H1 (cell line): ENCODE measurements around the gene ACAA1. TPM values are rescaled to one million over a fixed set of nuclear protein-coding genes. Genes with fewer than 3 reads are reported as not detected.

Experiments used
- CTCF ChIA-PET: fragments of 300-600 bp; sonication (Branson Sonifier 250); formaldehyde crosslinking; loops from one replicate; lab custom pipeline; 2021; ENCODE audit not compliant: partially characterized antibody; lab: Charles Lee
- POLR2A ChIA-PET: fragments of 300-600 bp; sonication (Branson Sonifier 250); formaldehyde crosslinking; loops from one replicate; lab custom pipeline; 2021; ENCODE audit warnings: inconsistent platforms; ENCODE audit not compliant: partially characterized antibody; lab: Charles Lee
- DNase-seq, 2 experiments: peaks; one replicate each; pipeline versions ENCODE4 v3.0.0 to v3.0.0-alpha.2; 2010 to 2022; ENCODE audit warnings: low spot score in 2 of 2, low read depth in 1 of 2, mixed read lengths in 1 of 2
- FAIRE-seq: peaks from 2 replicates; lab custom pipeline; 2011; peaks lifted over from hg19 to GRCh38; lab: Jason Lieb, UNC
- H2AFZ ChIP-seq: 2 replicates; pipeline ENCODE4 v1.8.1; 2012; ENCODE audit warnings: low read length, inconsistent platforms
- H2AK5ac ChIP-seq: 2 replicates; pipeline ENCODE4 v1.6.1; 2013; ENCODE audit warnings: low read depth, low read length
- H2BK120ac ChIP-seq: replicated peaks from 2 replicates; pipeline ENCODE3; 2013; ENCODE audit warnings: low read depth, low read length, inconsistent platforms
- H2BK12ac ChIP-seq: 2 replicates; pipeline ENCODE4 v1.6.1; 2013; ENCODE audit warnings: low read depth, low read length
- H2BK15ac ChIP-seq: 2 replicates; pipeline ENCODE4 v1.6.1; 2013; ENCODE audit warnings: low read length
- H2BK20ac ChIP-seq: 2 replicates; pipeline ENCODE4 v1.6.1; 2013; ENCODE audit warnings: low read length
- H2BK5ac ChIP-seq: 2 replicates; pipeline ENCODE4 v1.6.1; 2013; ENCODE audit warnings: low read depth, low read length
- H3K14ac ChIP-seq: 2 replicates; pipeline ENCODE4 v1.6.1; 2013; ENCODE audit warnings: inconsistent platforms; ENCODE audit not compliant: insufficient read length
- H3K18ac ChIP-seq: 2 replicates; pipeline ENCODE4 v1.6.1; 2013; ENCODE audit warnings: low read length; ENCODE audit errors: extremely low read depth
- H3K23ac ChIP-seq: 2 replicates; pipeline ENCODE4 v1.6.1; 2013; ENCODE audit warnings: inconsistent platforms; ENCODE audit not compliant: insufficient read length
- H3K23me2 ChIP-seq: 2 replicates; pipeline ENCODE4 v1.6.1; 2013; ENCODE audit warnings: low read depth, low read length
- H3K27ac ChIP-seq: 2 replicates; pipeline ENCODE4 v1.6.1; 2011; ENCODE audit warnings: low read depth, low read length, inconsistent platforms
- H3K27me3 ChIP-seq, 4 experiments: replicated peaks in 1 of 4; 1 replicate in 1 of 4; 2 replicates in 3 of 4; pipeline versions ENCODE4 v1.6.1 to v1.8.1; 2011 to 2013; ENCODE audit warnings: low read length in 3 of 4, mild to moderate bottlenecking in 3 of 4, inconsistent platforms in 2 of 4, mixed read lengths in 2 of 4, moderate library complexity in 1 of 4; ENCODE audit not compliant: control insufficient read depth in 3 of 4, insufficient read depth in 3 of 4; ENCODE audit errors: extremely low read depth in 1 of 4
- H3K36me3 ChIP-seq, 4 experiments: 2 replicates each; pipeline versions ENCODE4 v1.6.1 to v1.8.1; 2011 to 2013; ENCODE audit warnings: mild to moderate bottlenecking in 4 of 4, low read length in 3 of 4, moderate library complexity in 2 of 4, control low read depth in 1 of 4, inconsistent platforms in 1 of 4; ENCODE audit not compliant: insufficient read depth in 4 of 4, control insufficient read depth in 2 of 4
- H3K4ac ChIP-seq: replicated peaks from 2 replicates; pipeline ENCODE3; 2013; ENCODE audit warnings: low read length, low read depth, mixed read lengths, inconsistent platforms; ENCODE audit not compliant: insufficient read length
- H3K4me1 ChIP-seq, 4 experiments: replicated peaks in 1 of 4; 1 replicate in 1 of 4; 2 replicates in 3 of 4; pipeline versions ENCODE4 v1.6.1 to v1.8.1; 2011 to 2013; ENCODE audit warnings: low read length in 3 of 4, inconsistent platforms in 2 of 4, mixed read lengths in 1 of 4; ENCODE audit not compliant: insufficient read depth in 4 of 4, control insufficient read depth in 3 of 4
- H3K4me2 ChIP-seq, 2 experiments: 2 replicates each; pipeline versions ENCODE4 v1.6.1 to v1.8.1; 2011 to 2013; ENCODE audit warnings: low read depth in 2 of 2, low read length in 2 of 2, control low read depth in 1 of 2, inconsistent platforms in 1 of 2, mild to moderate bottlenecking in 1 of 2; ENCODE audit not compliant: insufficient read depth in 1 of 2
- H3K4me3 ChIP-seq, 4 experiments: fragments of 200-600, 300-600 bp in 1 of 4; sonication (generic), shearing (Covaris generic), sonication (Bioruptor Twin) in 1 of 4; 2 replicates each; pipeline versions ENCODE4 v1.5.1 to v1.8.1; 2011 to 2016; ENCODE audit warnings: low read length in 4 of 4, low read depth in 3 of 4, control low read depth in 2 of 4, inconsistent platforms in 2 of 4, mild to moderate bottlenecking in 2 of 4, mixed read lengths in 1 of 4, moderate library complexity in 1 of 4; ENCODE audit not compliant: insufficient read depth in 2 of 4; ENCODE audit errors: extremely low read depth in 1 of 4
- H3K56ac ChIP-seq: replicated peaks from 2 replicates; pipeline ENCODE3; 2013; ENCODE audit warnings: low read depth, mild to moderate bottlenecking, mixed read lengths, low read length, inconsistent platforms; ENCODE audit not compliant: insufficient read length
- H3K79me1 ChIP-seq: 2 replicates; pipeline ENCODE4 v1.6.1; 2013; ENCODE audit warnings: low read depth, low read length, control low read depth
- H3K79me2 ChIP-seq, 2 experiments: 2 replicates each; pipeline versions ENCODE4 v1.6.1 to v1.8.1; 2012 to 2013; ENCODE audit warnings: low read length in 2 of 2, mild to moderate bottlenecking in 2 of 2, inconsistent platforms in 1 of 2; ENCODE audit not compliant: insufficient read depth in 2 of 2, control insufficient read depth in 1 of 2
- H3K9ac ChIP-seq, 4 experiments: replicated peaks in 1 of 4; 1 replicate in 1 of 4; 2 replicates in 3 of 4; pipeline versions ENCODE4 v1.6.1 to v1.8.1; 2011 to 2013; ENCODE audit warnings: low read depth in 3 of 4, low read length in 3 of 4, control low read depth in 2 of 4, mild to moderate bottlenecking in 2 of 4, moderate library complexity in 2 of 4, inconsistent platforms in 1 of 4; ENCODE audit errors: extremely low read depth in 1 of 4
- H3K9me3 ChIP-seq, 2 experiments: 2 replicates each; pipeline versions ENCODE4 v1.6.1 to v1.8.1; 2012 to 2013; ENCODE audit warnings: mild to moderate bottlenecking in 2 of 2, moderate library complexity in 2 of 2, control low read depth in 1 of 2, inconsistent platforms in 1 of 2, low read depth in 1 of 2, low read length in 1 of 2, mixed read lengths in 1 of 2; ENCODE audit not compliant: insufficient read depth in 2 of 2
- H4K20me1 ChIP-seq, 2 experiments: replicated peaks in 1 of 2; 2 replicates each; pipeline versions ENCODE3 to v1.8.1; 2011 to 2013; ENCODE audit warnings: inconsistent platforms in 2 of 2, low read length in 2 of 2, mild to moderate bottlenecking in 1 of 2; ENCODE audit not compliant: insufficient read depth in 2 of 2, control insufficient read depth in 1 of 2
- H4K5ac ChIP-seq: 2 replicates; pipeline ENCODE4 v1.6.1; 2013; ENCODE audit warnings: low read length, low read depth, mixed read lengths, inconsistent platforms; ENCODE audit not compliant: insufficient read length
- H4K8ac ChIP-seq: 2 replicates; pipeline ENCODE4 v1.8.0; 2013; ENCODE audit warnings: mild to moderate bottlenecking, moderate library complexity, low read length, inconsistent platforms; ENCODE audit not compliant: insufficient read depth; ENCODE audit errors: extremely low read depth
- H4K91ac ChIP-seq: replicated peaks from 2 replicates; pipeline ENCODE3; 2013; ENCODE audit warnings: low read length, mixed read lengths, inconsistent platforms; ENCODE audit not compliant: insufficient read length
- CTBP2 ChIP-seq: IDR thresholded peaks from 2 replicates; pipeline ENCODE4 v1.7.0; 2011; ENCODE audit warnings: borderline replicate concordance, mild to moderate bottlenecking, moderate library complexity, mixed read lengths, low read length; ENCODE audit not compliant: insufficient read depth, insufficient read length
- HDAC2 ChIP-seq, 2 experiments: fragments of 300-600 bp in 1 of 2; sonication (generic) in 1 of 2; IDR thresholded peaks; 2 replicates each; pipeline ENCODE4 v1.6.1; 2011 to 2012; ENCODE audit warnings: low read depth in 2 of 2, low read length in 2 of 2, mild to moderate bottlenecking in 2 of 2, moderate library complexity in 2 of 2, borderline replicate concordance in 1 of 2, inconsistent platforms in 1 of 2
- JUN ChIP-seq: IDR thresholded peaks from 2 replicates; pipeline ENCODE4 v1.6.1; 2011; ENCODE audit warnings: low read depth, mild to moderate bottlenecking, improper control_type of control experiment, low read length
- RAD21 ChIP-seq, 2 experiments: IDR thresholded peaks in 1 of 2; conservative IDR thresholded peaks in 1 of 2; 2 replicates each; pipeline ENCODE4 v1.6.1; 2011; ENCODE audit warnings: low read depth in 2 of 2, low read length in 2 of 2, improper control_type of control experiment in 1 of 2, inconsistent platforms in 1 of 2, mild to moderate bottlenecking in 1 of 2, moderate library complexity in 1 of 2
- RFX5 ChIP-seq: IDR thresholded peaks from 2 replicates; pipeline ENCODE4 v1.6.1; 2011; ENCODE audit warnings: low read depth, low read length, improper control_type of control experiment, borderline replicate concordance
- SIN3A ChIP-seq, 2 experiments: IDR thresholded peaks in 1 of 2; conservative IDR thresholded peaks in 1 of 2; 2 replicates each; pipeline ENCODE4 v1.6.1; 2011 to 2012; ENCODE audit warnings: low read length in 2 of 2, improper control_type of control experiment in 1 of 2, low read depth in 1 of 2, mild to moderate bottlenecking in 1 of 2
- SIRT6 ChIP-seq: IDR thresholded peaks from one replicate; pipeline ENCODE4 v1.7.1; 2012; ENCODE audit warnings: low read length, inconsistent platforms
- SP4 ChIP-seq: IDR thresholded peaks from 2 replicates; pipeline ENCODE4 v1.6.1; 2012; ENCODE audit warnings: low read length, inconsistent platforms
- SUZ12 ChIP-seq: fragments of 200-600 bp; sonication (generic); IDR thresholded peaks from 2 replicates; pipeline ENCODE4 v1.6.1; 2012; ENCODE audit warnings: mild to moderate bottlenecking, inconsistent platforms, low read length, moderate library complexity, mixed read lengths
- WGBS, 2 experiments: shearing (Covaris generic) in 1 of 2; methylation state at CpG; one replicate each; pipeline versions ENCODE4 v1.1.6 to v1.1.7; 2013 to 2015; ENCODE audit warnings: low lambda C conversion rate in 2 of 2, mixed read lengths in 2 of 2, inconsistent platforms in 1 of 2, low coverage in 1 of 2, missing lambda C conversion rate in 1 of 2; ENCODE audit not compliant: insufficient replicate concordance in 2 of 2, insufficient coverage in 1 of 2, insufficient read length in 1 of 2; ENCODE audit errors: extremely low coverage in 1 of 2, missing lambda C conversion rate in 1 of 2; 5-methylcytosine and 5-hydroxymethylcytosine counted together
- polyA plus RNA-seq, 7 experiments: library from polyadenylated mRNA; depleted of rRNA in 3 of 7; stranded (reverse) in 5 of 7; unstranded in 2 of 7; fragments of >200 nt in 5 of 7; fragments of 200-250 nt in 2 of 7; gene quantifications; 1 replicate in 5 of 7; 2 replicates in 1 of 7; 4 replicates in 1 of 7; pipeline versions ENCODE4 v1.2.1 to v1.2.3, GENCODE V29; 2011 to 2013; ENCODE audit warnings: missing spikeins in 2 of 7, mixed read lengths in 2 of 7
- total RNA-seq: library from RNA; stranded (reverse); fragmentation: NEBNext Ultra II Directional; extraction: Animal tissue kit (Norgen Biotek cat#: 25700); gene quantifications from 2 replicates; pipeline ENCODE4 v1.2.1, GENCODE V29; 2021

Gene ACAA1
- total and polyA plus RNA-seq, 2 of the 8 experiments (the other 6 are each of a cell fraction or from before 2014, with no cell fraction given), result 23.1 to 34.8 TPM

DNA sequence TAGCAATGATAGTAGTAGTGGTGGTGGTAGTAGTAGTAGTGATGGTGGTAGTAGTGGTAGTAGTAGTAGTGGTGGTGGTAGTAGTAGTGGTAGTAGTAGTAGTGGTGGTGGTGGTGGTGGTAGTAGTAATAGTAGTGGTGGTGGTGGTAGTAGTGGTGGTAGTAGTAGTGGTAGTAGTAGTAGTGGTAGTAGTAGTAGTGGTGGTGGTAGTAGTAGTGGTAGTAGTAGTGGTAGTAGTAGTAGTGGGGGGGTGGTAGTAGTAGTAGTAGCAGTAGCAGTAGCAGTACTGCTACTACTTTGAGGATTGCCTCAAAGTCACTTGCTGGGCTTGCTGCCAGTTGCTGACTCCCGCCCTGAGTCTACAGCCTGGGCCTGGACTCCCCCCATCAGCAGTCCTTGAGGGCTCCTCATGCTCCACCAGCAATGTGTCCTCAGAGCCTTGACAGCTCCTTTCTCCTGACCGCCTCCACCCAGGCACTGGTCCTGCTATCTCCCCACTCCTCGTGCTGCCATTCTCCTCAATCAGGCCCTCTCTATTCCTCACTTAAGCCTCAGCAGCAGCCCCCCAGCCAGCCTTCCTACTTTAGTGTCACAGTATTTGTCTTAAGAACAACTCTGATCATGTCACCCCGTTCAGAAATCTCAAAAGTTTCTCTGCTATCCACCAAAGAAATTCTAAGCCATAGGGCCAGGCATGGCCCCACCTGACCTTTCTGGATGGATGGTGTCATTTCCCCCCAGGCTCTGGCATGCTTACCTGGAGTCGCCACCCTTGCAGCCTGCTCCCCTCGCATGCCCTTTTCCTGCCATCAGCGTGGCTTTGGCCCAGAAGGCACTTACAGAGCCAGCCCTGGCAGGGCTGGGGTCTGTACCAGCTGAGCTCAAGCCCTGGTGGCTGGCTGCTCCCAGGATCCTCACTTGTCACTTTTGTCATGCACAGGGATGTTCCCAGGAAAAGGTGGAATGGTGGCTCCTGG, 52.3 kb downstream of the ACAA1 start:
- CTCF ChIA-PET, result interaction anchor here (1.0 to 1.7 kb wide), 5 partner anchors 10 to 81 kb away, joined by 3 to 5 read pairs (median 3); no protein-coding TSS in a partner anchor
- Histone ChIP-seq H3K56ac (no peak overlapping the region), H3K18ac (no peak overlapping the region; the same call in 1 of the 2 replicates), H2BK20ac (peak overlapping the region; percentile 82; the same call in 1 of the 2 replicates), H3K9ac (no peak overlapping the region), H3K4me3 (peak overlapping the region in 1 of 4 experiments; percentile 13; a peak in 1 of 8 replicates), H2AFZ (no peak overlapping the region), H3K23me2 (peaks cover 4% of the 10 kb centered on the region; the same call in 1 of the 2 replicates), H4K20me1 (no peaks in the 10 kb centered on the region), H3K79me2 (no peaks in the 10 kb centered on the region), H3K27ac (no peak overlapping the region), H2BK15ac (0 out of 2 replicates have a peak overlapping the region, but pooled peaks have one; percentile 63), H3K23ac (no peak overlapping the region), H3K4ac (no peak overlapping the region), H4K5ac (no peak overlapping the region), H3K4me1 (no peaks in the 10 kb centered on the region), H3K14ac (no peak overlapping the region), H2BK12ac (no peak overlapping the region), H4K8ac (no peak overlapping the region), H2AK5ac (0 out of 2 replicates have a peak overlapping the region, but pooled peaks have one; percentile 39), H2BK5ac (no peak overlapping the region), H3K79me1 (no peaks in the 10 kb centered on the region), H3K27me3 (no peaks in the 10 kb centered on the region), H3K9me3 (peaks cover 8% of the 10 kb centered on the region in 2 experiments), H3K4me2 (no peak overlapping the region), H2BK120ac (no peak overlapping the region)
- FAIRE-seq (no peak), DNase-seq (no peak)
- 91% methylated on average over 7 of the region's 7 CpGs; no CpG with 5 or more reads in 1 of the 2 experiments for WGBS, 2 experiments
- POLR2A ChIA-PET, result interaction anchor here (1.0 kb wide), 1 partner anchor 13 kb away, joined by 3 read pairs; no protein-coding TSS in a partner anchor
- TF ChIP-seq CTBP2 (peak; percentile 3), SUZ12 (no peak), SIRT6 (peak; percentile 100), SIN3A (conservative IDR thresholded peaks at IDR 0.05 in 1 of 2, IDR thresholded peaks at IDR 0.05 in 1 of 2; ENCODE audit: low read depth in 1 of 2, low read length in 2 of 2) (no peak), RAD21 (IDR thresholded peaks at IDR 0.05 in 1 of 2, conservative IDR thresholded peaks at IDR 0.05 in 1 of 2; ENCODE audit: low read depth in 2 of 2, low read length in 2 of 2) (no peak), SP4 (no peak), JUN (no peak), HDAC2 (IDR thresholded peaks at IDR 0.05; ENCODE audit: borderline replicate concordance in 1 of 2, low read depth in 2 of 2, low read length in 2 of 2) (no peak), RFX5 (no peak)
- TF ChIP-seq, all 59 proteins: peak for 2
- no peaks in the 10 kb centered on the region for H3K36me3 ChIP-seq
- H4K91ac ChIP-seq, result no peak overlapping the region
